Upper lobe of left lung (tissue), 6 donors: ENCODE measurements around the gene ZNF200. TPM values are rescaled to one million over a fixed set of nuclear protein-coding genes. Genes with fewer than 3 reads are reported as not detected.

ENCODE experiments used
- ATAC-seq, 2 donors: fragments of 200-7000 bp; cut with Tn5 transposase; one replicate each; pipeline ENCODE4 v1.9.1; 2022; ENCODE audit warnings: mild to moderate bottlenecking in 2 of 2, moderate library complexity in 2 of 2; ENCODE audit not compliant: low FRiP score in 2 of 2
- DNase-seq, 2 donors: peaks; one replicate each; pipeline ENCODE4 v3.0.0-alpha.2; 2019 to 2020
- H3K27ac ChIP-seq, 4 donors: fragments of 200-600 bp; sonication (generic); one replicate each; pipeline ENCODE4 v1.5.1; 2016 to 2019
- H3K27me3 ChIP-seq, 4 donors: fragments of 200-600 bp; sonication (generic); one replicate each; pipeline ENCODE4 v1.5.1; 2017 to 2019
- H3K36me3 ChIP-seq, 4 donors: fragments of 200-600 bp; sonication (generic); one replicate each; pipeline ENCODE4 v1.5.1; 2016 to 2019
- H3K4me1 ChIP-seq, 4 donors: fragments of 200-600 bp; sonication (generic); one replicate each; pipeline ENCODE4 v1.5.1; 2018 to 2019
- H3K4me3 ChIP-seq, 4 donors: fragments of 200-600 bp; sonication (generic); one replicate each; pipeline ENCODE4 v1.5.1; 2017 to 2019; ENCODE audit warnings: mild to moderate bottlenecking in 2 of 4, moderate library complexity in 1 of 4
- H3K9me3 ChIP-seq, 4 donors: fragments of 200-600 bp; sonication (generic); one replicate each; pipeline ENCODE4 v1.5.1; 2018 to 2019
- CTCF ChIP-seq, 6 experiments: fragments of 450-650 bp in 4 of 6; fragments of 200-600 bp in 2 of 6; sonication (generic) in 2 of 6; IDR thresholded peaks; one replicate each; pipeline ENCODE4 v1.5.1; 2016 to 2019; ENCODE audit warnings: antibody characterized with exemption in 6 of 6
- EP300 ChIP-seq, 4 donors: sonication (generic); formaldehyde crosslinking; IDR thresholded peaks; one replicate each; pipeline ENCODE4 v1.5.1; 2017; ENCODE audit warnings: antibody characterized with exemption in 4 of 4, control low read depth in 2 of 4
- POLR2A ChIP-seq, 4 donors: fragments of 450-650 bp; IDR thresholded peaks; one replicate each; pipeline ENCODE4 v1.5.1; 2016 to 2017; ENCODE audit warnings: antibody characterized with exemption in 4 of 4, mild to moderate bottlenecking in 2 of 4
- POLR2AphosphoS5 ChIP-seq, 2 donors: sonication (generic); formaldehyde crosslinking; IDR thresholded peaks; one replicate each; pipeline ENCODE4 v1.5.1; 2017; ENCODE audit warnings: antibody characterized with exemption in 2 of 2
- WGBS, 2 donors: methylation state at CpG; one replicate each; pipeline ENCODE4 v1.1.5; 2017 to 2018; 5-methylcytosine and 5-hydroxymethylcytosine counted together
- total RNA-seq, 6 donors: library from RNA; depleted of rRNA in 4 of 6; stranded (reverse); fragments of >200 nt in 4 of 6; gene quantifications; one replicate each; pipeline versions ENCODE4 v1.1.0 to v1.2.1, GENCODE V29; 2016 to 2021
- donor health status: DM: no; HTN: no; CAD: no; lungs with moderate emphysema.
- donor health status: DM: no; HTN: yes; CAD: no; lungs with severe emphysema.

The ZNF200 gene
- total RNA-seq = 1 to 10 TPM; 6.4 to 9.5 (median 7.8) TPM

- TF ChIP-seq CTCF (IDR thresholded peaks at IDR 0.05) (peak in 1 of 6 experiments; percentile 17), EP300 (IDR thresholded peaks at IDR 0.05) (peak in 1 of 4 donors; percentile 42), POLR2A (IDR thresholded peaks at IDR 0.05) (peak in 3 of 4 donors; percentile 19 to 81 (median 27)), POLR2AphosphoS5 (IDR thresholded peaks at IDR 0.05) (peak; percentile 89 to 90)
- H3K36me3 ChIP-seq = peaks cover 23 to 32% (median 28%) of the 10 kb centered on the region in 4 donors
- peak within 1 kb of the TSS; percentile 77 to 96 (median 93) for H3K4me3 ChIP-seq
- peak within 1 kb of the TSS; percentile 93 to 99 (median 97) for H3K27ac ChIP-seq
- ATAC-seq = peak; percentile 96 to 99
- 0 to 3% methylated on average over 18 to 38 of the region's 59 CpGs for WGBS, 2 donors
- peak; percentile 96 to 98 for DNase-seq
- H3K27me3 ChIP-seq = no peaks in the 10 kb centered on the region
- peaks cover 9 to 18% (median 12%) of the 10 kb centered on the region in 4 donors for H3K4me1 ChIP-seq
- peaks cover 0 to 6% (median 4%) of the 10 kb centered on the region in 4 donors for H3K9me3 ChIP-seq
These were observed at the start of gene ZNF200 for GRCh38 chr16:3234857-3235561. TSS of gene ZNF200 (minus strand) at chr16:3235158. CDS start at chr16:3233755, 1,403 bp downstream.

- no peaks in the 10 kb centered on the region for H3K27me3 ChIP-seq
- no peak for TF ChIP-seq CTCF (IDR thresholded peaks at IDR 0.05)
- TF ChIP-seq POLR2A (IDR thresholded peaks at IDR 0.05) = peak in 1 of 4 donors; percentile 22
- TF ChIP-seq POLR2AphosphoS5 (IDR thresholded peaks at IDR 0.05) = no peak
- TF ChIP-seq EP300 (IDR thresholded peaks at IDR 0.05) = no peak
- H3K27ac ChIP-seq = peak overlapping the region; percentile 94 to 99 (median 98)
- peaks cover 16 to 37% (median 23%) of the 10 kb centered on the region in 4 donors for H3K4me1 ChIP-seq
- peak overlapping the region; percentile 84 to 99 (median 87) for H3K4me3 ChIP-seq
- peaks cover 8 to 23% (median 15%) of the 10 kb centered on the region in 4 donors for H3K9me3 ChIP-seq
- peaks cover 4 to 37% (median 21%) of the 10 kb centered on the region in 4 donors for H3K36me3 ChIP-seq
- WGBS, 2 donors = 11 to 23% methylated on average over 14 to 26 of the region's 56 CpGs
- ATAC-seq (no peak), DNase-seq (peak in 1 of 2 donors; percentile 25)
These were observed 48.8 kb upstream of the ZNF200 start for GRCh38 chr16:3283543-3284447.

- Histone ChIP-seq H3K9me3 (peaks cover 3 to 14% (median 8%) of the 10 kb centered on the region in 4 donors), H3K27me3 (no peaks in the 10 kb centered on the region), H3K4me1 (peaks cover 16 to 37% (median 23%) of the 10 kb centered on the region in 4 donors), H3K4me3 (peak within 1 kb of the TSS; percentile 84 to 99 (median 87)), H3K27ac (peak within 1 kb of the TSS; percentile 94 to 99 (median 98)), H3K36me3 (peaks cover 4 to 28% (median 14%) of the 10 kb centered on the region in 4 donors)
- ATAC-seq (peak; percentile 98), DNase-seq (peak; percentile 96 to 98)
- TF ChIP-seq POLR2AphosphoS5 (IDR thresholded peaks at IDR 0.05) (peak; percentile 86 to 89), EP300 (IDR thresholded peaks at IDR 0.05) (peak in 1 of 4 donors; percentile 52), CTCF (IDR thresholded peaks at IDR 0.05) (peak in 2 of 6 experiments; percentile 9 to 14), POLR2A (IDR thresholded peaks at IDR 0.05) (peak in 3 of 4 donors; percentile 66 to 82 (median 75))
- 0 to 1% methylated on average over 26 to 27 of the region's 72 CpGs for WGBS, 2 donors
These were observed 48.0 kb upstream of the ZNF200 start, which contains the start of gene ZNF263 for GRCh38 chr16:3282730-3283542. TSS of gene ZNF263 (plus strand) at chr16:3283491. CDS start at chr16:3283819, 328 bp downstream.
